Astrocyte of the cerebellum (primary cell): ENCODE results near the gene SLC6A8.
A peak's percentile ranks its signal among the peaks of the same experiment; 100 is the strongest.

Experiments
- DNase-seq: peaks from one replicate; pipeline ENCODE4 v3.0.0-alpha.2; 2011; ENCODE audit warnings: low read depth
- H3K4me3 ChIP-seq: 2 replicates; pipeline ENCODE4 v1.5.1; 2011; ENCODE audit warnings: mild to moderate bottlenecking, low read depth, low read length, moderate library complexity
- CTCF ChIP-seq: IDR thresholded peaks from 2 replicates; pipeline ENCODE4 v1.5.1; 2012; ENCODE audit warnings: low read length, low read depth, moderate library complexity, mild to moderate bottlenecking; ENCODE audit errors: missing control alignments
- in situ Hi-C: cut with HindIII; loops from 2 replicates; pipeline ENCODE4 v1.10.0; 2017; ENCODE audit warnings: low sequenced_read_pairs

Gene SLC6A8

DNA sequence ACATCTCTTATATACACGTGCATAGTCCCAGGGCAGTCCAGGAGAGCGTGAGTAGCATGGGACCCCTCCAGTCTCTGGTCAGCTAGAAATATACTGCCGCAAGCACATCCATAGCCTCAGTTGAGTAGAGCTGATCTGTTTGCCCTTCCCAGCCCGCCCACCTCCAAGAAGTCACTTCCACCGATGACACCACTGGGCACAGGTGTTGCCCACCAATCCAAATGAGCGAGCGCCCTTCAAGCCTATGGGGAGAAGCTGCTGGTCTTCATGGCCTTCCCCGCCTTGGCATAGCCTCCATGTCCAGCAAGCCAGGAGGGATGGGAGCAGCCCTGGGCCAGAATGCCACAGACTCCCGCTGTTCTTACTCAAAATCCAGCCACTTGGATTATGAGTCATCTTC lies 30.6 kb upstream of the SLC6A8 start:
- H3K4me3 ChIP-seq, result no peak overlapping the region
- in situ Hi-C loops, result no loop called here
- no peak for DNase-seq
- TF ChIP-seq CTCF, result no peak

GRCh38 chrX:153659268-153659667 lies 28.5 kb upstream of the SLC6A8 start:
- no peak for TF ChIP-seq CTCF
- no peak for DNase-seq
- in situ Hi-C loops, result no loop called here
- no peak overlapping the region for H3K4me3 ChIP-seq

DNA sequence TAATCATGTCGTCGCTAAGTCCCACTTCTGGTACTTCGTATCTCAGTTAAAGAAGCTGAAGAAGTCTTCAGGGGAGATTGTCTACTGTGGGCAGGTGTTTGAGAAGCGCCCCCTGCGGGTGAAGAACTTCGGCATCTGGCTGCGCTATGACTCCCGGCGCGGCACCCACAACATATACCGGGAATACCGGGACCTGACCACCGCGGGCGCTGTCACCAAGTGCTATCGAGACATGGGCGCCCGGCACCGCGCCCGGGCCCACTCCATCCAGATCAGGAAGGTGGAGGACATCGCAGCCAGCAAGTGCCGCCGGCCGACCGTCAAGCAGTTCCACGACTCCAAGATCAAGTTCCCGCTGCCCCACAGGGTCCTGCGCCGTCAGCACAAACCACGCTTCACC lies 25.5 kb upstream of the SLC6A8 start:
- in situ Hi-C loops, result no loop called here
- no peak for DNase-seq
- peak; percentile 34 for TF ChIP-seq CTCF
- H3K4me3 ChIP-seq, result no peak overlapping the region

DNA sequence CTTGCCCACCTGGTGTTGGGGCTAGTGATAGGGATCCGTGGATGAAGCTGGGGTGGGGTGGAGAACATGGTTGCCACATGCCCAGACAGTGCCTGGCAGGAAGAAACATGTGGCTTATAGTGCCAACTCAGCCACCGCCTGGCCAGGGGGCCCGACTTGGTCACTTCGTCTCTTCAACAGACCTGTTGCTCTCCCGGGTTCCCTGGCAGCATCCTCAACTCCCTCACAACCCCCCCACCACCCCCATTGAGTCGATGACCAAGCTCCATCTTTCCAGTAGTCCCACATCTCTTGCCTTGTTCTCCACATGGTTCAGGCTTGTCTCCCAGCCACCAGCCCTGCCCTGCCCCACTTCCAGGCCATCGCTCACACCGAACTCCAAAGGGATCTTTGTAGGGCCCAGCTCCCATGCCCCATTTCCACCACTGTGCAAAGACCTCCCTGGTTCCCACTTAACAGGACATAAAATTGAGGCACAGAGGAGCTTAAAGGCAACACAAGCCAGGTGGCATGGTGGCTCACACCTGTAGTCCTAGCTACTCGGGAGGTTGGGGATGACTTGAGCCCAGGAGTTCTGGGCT lies 21.9 kb upstream of the SLC6A8 start:
- in situ Hi-C loops, result no loop called here
- H3K4me3 ChIP-seq, result no peak overlapping the region

GRCh38 chrX:153667281-153667955 lies 20.3 kb upstream of the SLC6A8 start:
- no peak for TF ChIP-seq CTCF
- DNase-seq, result no peak
- in situ Hi-C loops, result no loop called here
- H3K4me3 ChIP-seq, result no peak overlapping the region

More for the DNA sequence above, 21.9 kb upstream of the SLC6A8 start:
- TF ChIP-seq CTCF, result no peak
- DNase-seq, result no peak

- H3K4me3 ChIP-seq, result no peak overlapping the region
- peak; percentile 60 for DNase-seq
- peak; percentile 70 for TF ChIP-seq CTCF
- in situ Hi-C loops, result no loop called here
These were observed 19.8 kb upstream of the SLC6A8 start for GRCh38 chrX:153667956-153668396.
